Thyroid gland (tissue), 4 donors: ENCODE data around the gene THSD7B. TPM values are rescaled to one million over a fixed set of nuclear protein-coding genes. Genes with fewer than 3 reads are reported as not detected.

ENCODE experiments used
- DNase-seq, 2 donors: peaks; one replicate each; pipeline ENCODE4 v3.0.0-alpha.2; 2019
- H3K27ac ChIP-seq, 3 donors: fragments of 200-600 bp; sonication (generic); 1 replicate in 2 of 3; 2 replicates in 1 of 3; pipeline ENCODE4 v1.5.1; 2016 to 2019; ENCODE audit warnings: mild to moderate bottlenecking in 1 of 3, moderate library complexity in 1 of 3
- H3K27me3 ChIP-seq: fragments of 200-600 bp; sonication (generic); one replicate; pipeline ENCODE4 v1.5.1; 2019
- H3K36me3 ChIP-seq, 2 donors: fragments of 200-600 bp; sonication (generic); one replicate each; pipeline ENCODE4 v1.5.1; 2016 to 2019
- H3K4me1 ChIP-seq, 2 donors: fragments of 200-600 bp; sonication (generic); one replicate each; pipeline ENCODE4 v1.5.1; 2017 to 2019
- H3K4me3 ChIP-seq, 3 donors: fragments of 200-600 bp; sonication (generic); replicated peaks in 1 of 3; 1 replicate in 2 of 3; 2 replicates in 1 of 3; pipeline ENCODE4 v1.5.1; 2016; ENCODE audit warnings: mild to moderate bottlenecking in 1 of 3
- H3K9me3 ChIP-seq: fragments of 200-600 bp; sonication (generic); one replicate; pipeline ENCODE4 v1.5.1; 2017
- POLR2A ChIP-seq, 2 donors: fragments of 450-650 bp; IDR thresholded peaks; one replicate each; pipeline ENCODE4 v1.6.1; 2017; ENCODE audit warnings: antibody characterized with exemption in 2 of 2, mild to moderate bottlenecking in 2 of 2, moderate library complexity in 1 of 2
- WGBS, 2 donors: methylation state at CpG; one replicate each; pipeline ENCODE4 v1.1.5; 2017; 5-methylcytosine and 5-hydroxymethylcytosine counted together
- intact Hi-C: fragments of 100-400 bp; cut with DNase I; formaldehyde crosslinking; loops from one replicate; pipeline ENCODE4 v1.15.1; 2023
- total RNA-seq, 4 donors: library from RNA; depleted of rRNA; stranded (reverse); fragments of >200 nt; gene quantifications; one replicate each; pipeline ENCODE4 v1.2.3, GENCODE V29; 2016
- TF ChIP-seq, protein P1 (sequence below), 6 experiments: fragments of 200-600 bp in 3 of 6; fragments of 450-650 bp in 3 of 6; sonication (generic) in 3 of 6; IDR thresholded peaks; one replicate each; pipeline ENCODE4 v1.5.1; 2016 to 2019; ENCODE audit warnings: antibody characterized with exemption in 6 of 6, mild to moderate bottlenecking in 2 of 6, inconsistent platforms in 1 of 6, moderate library complexity in 1 of 6

THSD7B gene
- total RNA-seq, 4 donors from 2014 or later = 0.29 to 1.2 (median 0.92) TPM

DNA sequence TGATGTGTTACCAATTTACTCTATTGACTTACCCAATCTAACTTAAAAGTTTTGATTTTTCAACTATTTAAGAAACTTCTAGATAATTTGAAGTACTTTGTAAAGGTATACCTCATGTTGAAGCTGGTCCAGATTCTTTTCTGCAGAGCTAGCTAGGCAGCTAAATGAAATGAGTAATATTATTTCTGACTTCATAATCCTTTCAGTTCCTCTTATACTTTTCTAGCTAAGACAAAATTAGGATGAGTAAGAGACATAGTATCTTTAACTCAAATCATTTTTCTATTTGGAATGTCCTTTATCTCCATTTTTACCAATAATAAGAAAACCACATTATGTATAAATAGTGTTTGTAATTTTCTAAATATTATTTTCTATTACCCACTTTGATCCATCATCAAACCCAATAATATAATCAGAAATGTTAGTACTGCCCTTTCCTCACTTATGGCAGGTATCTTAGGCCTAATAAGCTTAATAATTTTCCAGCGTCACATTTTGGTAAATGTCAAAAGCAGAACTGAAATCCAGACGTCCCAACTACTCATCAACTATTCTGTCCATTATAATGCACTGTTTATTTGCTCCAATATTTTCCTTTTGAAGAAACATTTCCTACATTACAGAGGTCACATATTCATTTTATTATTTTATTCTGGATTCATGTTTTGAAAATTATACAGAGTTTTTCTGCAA lies 456.6 kb downstream of the THSD7B start:
- TF ChIP-seq, protein P1, sequence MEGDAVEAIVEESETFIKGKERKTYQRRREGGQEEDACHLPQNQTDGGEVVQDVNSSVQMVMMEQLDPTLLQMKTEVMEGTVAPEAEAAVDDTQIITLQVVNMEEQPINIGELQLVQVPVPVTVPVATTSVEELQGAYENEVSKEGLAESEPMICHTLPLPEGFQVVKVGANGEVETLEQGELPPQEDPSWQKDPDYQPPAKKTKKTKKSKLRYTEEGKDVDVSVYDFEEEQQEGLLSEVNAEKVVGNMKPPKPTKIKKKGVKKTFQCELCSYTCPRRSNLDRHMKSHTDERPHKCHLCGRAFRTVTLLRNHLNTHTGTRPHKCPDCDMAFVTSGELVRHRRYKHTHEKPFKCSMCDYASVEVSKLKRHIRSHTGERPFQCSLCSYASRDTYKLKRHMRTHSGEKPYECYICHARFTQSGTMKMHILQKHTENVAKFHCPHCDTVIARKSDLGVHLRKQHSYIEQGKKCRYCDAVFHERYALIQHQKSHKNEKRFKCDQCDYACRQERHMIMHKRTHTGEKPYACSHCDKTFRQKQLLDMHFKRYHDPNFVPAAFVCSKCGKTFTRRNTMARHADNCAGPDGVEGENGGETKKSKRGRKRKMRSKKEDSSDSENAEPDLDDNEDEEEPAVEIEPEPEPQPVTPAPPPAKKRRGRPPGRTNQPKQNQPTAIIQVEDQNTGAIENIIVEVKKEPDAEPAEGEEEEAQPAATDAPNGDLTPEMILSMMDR (IDR thresholded peaks at IDR 0.05) = no peak
- TF ChIP-seq POLR2A (IDR thresholded peaks at IDR 0.05) = no peak
- H3K4me1 ChIP-seq = no peaks in the 10 kb centered on the region
- WGBS, 2 donors = 80 to 82% methylated on average over 2 of the region's 2 CpGs
- no peak overlapping the region for H3K4me3 ChIP-seq
- H3K36me3 ChIP-seq = no peaks in the 10 kb centered on the region
- intact Hi-C loops = no loop called here
- H3K9me3 ChIP-seq = no peaks in the 10 kb centered on the region
- DNase-seq = no peak
- no peak overlapping the region for H3K27ac ChIP-seq
- no peaks in the 10 kb centered on the region for H3K27me3 ChIP-seq

DNA sequence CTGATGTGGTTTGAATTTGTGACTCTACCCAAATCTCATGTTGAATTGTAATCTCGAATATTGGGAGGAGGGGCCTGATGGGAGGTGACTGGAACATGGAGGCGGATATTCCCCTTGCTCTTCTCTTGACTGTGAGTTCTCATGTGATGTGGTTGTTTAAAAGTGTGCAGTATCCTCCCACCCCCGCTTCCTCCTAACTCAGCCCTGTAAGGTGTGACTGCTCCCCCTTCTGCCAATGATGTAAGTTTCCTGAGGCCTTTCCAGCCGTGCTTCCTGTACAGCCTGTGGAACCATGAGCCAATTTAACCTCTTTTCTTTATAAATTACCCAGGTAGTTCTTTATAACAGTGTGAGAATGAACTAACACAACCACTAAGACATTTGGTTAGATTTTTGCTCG lies 458.4 kb downstream of the THSD7B start:
- no peak for DNase-seq
- H3K27me3 ChIP-seq = no peaks in the 10 kb centered on the region
- no peak overlapping the region for H3K4me3 ChIP-seq
- H3K36me3 ChIP-seq = no peaks in the 10 kb centered on the region
- intact Hi-C loops = no loop called here
- no peak for TF ChIP-seq POLR2A (IDR thresholded peaks at IDR 0.05)
- TF ChIP-seq, protein P1 (IDR thresholded peaks at IDR 0.05) = no peak
- 77 to 80% methylated on average over 5 of the region's 5 CpGs for WGBS, 2 donors
- H3K27ac ChIP-seq = no peak overlapping the region
- H3K4me1 ChIP-seq = no peaks in the 10 kb centered on the region
- H3K9me3 ChIP-seq = no peaks in the 10 kb centered on the region

DNA sequence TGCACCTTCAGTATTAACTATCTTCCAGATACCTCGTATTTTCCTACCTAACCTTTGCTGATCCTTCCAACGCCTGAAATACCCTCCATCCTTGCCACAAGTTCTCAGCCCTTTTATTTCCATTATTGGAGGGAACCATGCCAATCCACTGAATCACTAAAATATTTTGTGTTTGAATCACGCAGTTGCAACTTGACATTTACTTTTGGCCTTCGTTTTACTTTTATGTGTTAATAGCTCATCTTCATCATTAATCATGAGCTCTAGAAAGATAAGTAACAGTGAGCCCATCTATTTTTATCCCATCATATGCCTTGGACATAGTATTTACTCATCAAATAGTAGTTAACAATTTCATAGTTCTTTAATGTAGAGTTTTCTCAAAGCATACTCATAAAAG lies 463.2 kb downstream of the THSD7B start:
- H3K27ac ChIP-seq = no peak overlapping the region
- no peak for TF ChIP-seq POLR2A (IDR thresholded peaks at IDR 0.05)
- TF ChIP-seq, protein P1 (IDR thresholded peaks at IDR 0.05) = no peak
- H3K36me3 ChIP-seq = no peaks in the 10 kb centered on the region
- no peak for DNase-seq
- WGBS, 2 donors = 78 to 82% methylated on average over 4 of the region's 4 CpGs
- H3K4me1 ChIP-seq = no peaks in the 10 kb centered on the region
- H3K4me3 ChIP-seq = no peak overlapping the region
- intact Hi-C loops = no loop called here
- H3K9me3 ChIP-seq = no peaks in the 10 kb centered on the region
- H3K27me3 ChIP-seq = no peaks in the 10 kb centered on the region

DNA sequence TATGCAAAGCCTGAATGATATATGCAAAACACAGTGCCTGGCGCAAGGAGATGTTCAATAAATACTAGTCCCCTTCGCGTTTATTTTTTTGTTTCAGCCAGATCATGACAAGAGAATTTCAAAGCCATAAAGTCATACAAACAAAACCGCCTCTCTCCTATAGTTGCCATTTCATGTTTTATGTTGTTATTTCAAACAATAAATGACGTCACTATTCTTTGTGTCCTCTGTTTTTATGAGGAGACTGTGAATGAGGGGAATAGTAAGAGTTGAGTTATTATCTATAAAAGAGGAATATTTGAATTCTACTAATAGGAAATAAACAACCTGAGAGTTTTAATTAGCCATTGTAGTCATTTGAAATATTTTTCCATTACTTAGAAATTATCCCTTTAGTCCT lies 464.5 kb downstream of the THSD7B start:
- 89 to 94% methylated on average over 5 of the region's 5 CpGs for WGBS, 2 donors
- no peak for TF ChIP-seq POLR2A (IDR thresholded peaks at IDR 0.05)
- TF ChIP-seq, protein P1 (IDR thresholded peaks at IDR 0.05) = no peak
- H3K36me3 ChIP-seq = no peaks in the 10 kb centered on the region
- no peak for DNase-seq
- no peaks in the 10 kb centered on the region for H3K9me3 ChIP-seq
- H3K4me1 ChIP-seq = no peaks in the 10 kb centered on the region
- no peak overlapping the region for H3K4me3 ChIP-seq
- intact Hi-C loops = no loop called here
- no peak overlapping the region for H3K27ac ChIP-seq
- H3K27me3 ChIP-seq = no peaks in the 10 kb centered on the region

DNA sequence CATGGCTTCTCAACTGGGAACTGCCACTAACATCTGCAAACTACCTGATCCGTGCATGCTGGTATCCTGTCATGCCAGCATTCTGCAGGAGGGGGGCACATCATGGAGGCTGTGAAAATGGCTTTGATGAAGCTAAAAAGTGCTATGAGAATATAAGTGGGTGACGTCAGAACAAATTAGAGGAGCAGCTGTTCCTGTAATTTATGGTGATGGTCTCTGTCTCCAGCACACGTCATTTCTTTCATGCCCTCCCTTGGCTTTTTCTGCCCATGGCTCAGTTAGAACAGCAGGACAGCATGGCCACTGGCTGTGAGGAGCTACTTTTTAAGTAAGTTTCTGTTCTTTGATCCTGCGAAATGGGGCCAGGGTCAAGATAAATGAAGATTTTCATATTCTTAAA lies 466.3 kb downstream of the THSD7B start:
- Histone ChIP-seq H3K4me1 (no peaks in the 10 kb centered on the region), H3K27ac (no peak overlapping the region), H3K36me3 (no peaks in the 10 kb centered on the region), H3K9me3 (no peaks in the 10 kb centered on the region), H3K4me3 (no peak overlapping the region), H3K27me3 (no peaks in the 10 kb centered on the region)
- DNase-seq = no peak
- no peak for TF ChIP-seq POLR2A (IDR thresholded peaks at IDR 0.05)
- TF ChIP-seq, protein P1 (IDR thresholded peaks at IDR 0.05) = no peak
- WGBS, 2 donors = 72 to 78% methylated on average over 4 of the region's 4 CpGs
- intact Hi-C loops = no loop called here
